ENCODE data around the gene ELF5. TPM values are rescaled to one million over a fixed set of nuclear protein-coding genes. Genes with fewer than 3 reads are reported as not detected.
A peak's percentile ranks its signal among the peaks of the same experiment; 100 is the strongest.

ELF5 gene
- total and polyA plus RNA-seq, 2 of the 8 experiments (the other 6 are each of a cell fraction or from before 2014, with no cell fraction given): not detected

- no peak for DNase-seq (ENCODE audit: low read depth in 1 of 2, low spot score in 2 of 2)
- ChIA-PET CTCF (ENCODE audit: partially characterized antibody) (interaction anchor here (0.6 to 0.9 kb wide), 2 partner anchors 175 to 298 kb away, joined by 3 read pairs; no protein-coding TSS in a partner anchor), POLR2A (ENCODE audit: partially characterized antibody) (no interaction called here)
- no peak overlapping the region for H3K9ac ChIP-seq (replicated peaks in 1 of 4; ENCODE audit: extremely low read depth in 1 of 4, low read depth in 3 of 4, low read length in 3 of 4)
- no peak overlapping the region for H3K27ac ChIP-seq (ENCODE audit: low read depth, low read length)
- no peak overlapping the region for H4K5ac ChIP-seq (ENCODE audit: insufficient read length, low read depth, low read length)
- no peak overlapping the region for H2BK20ac ChIP-seq (ENCODE audit: low read length)
- FAIRE-seq: no peak
- H3K4ac ChIP-seq (replicated peaks; ENCODE audit: insufficient read length, low read depth, low read length): no peak overlapping the region
- no peak overlapping the region for H3K14ac ChIP-seq (ENCODE audit: insufficient read length)
- H2BK120ac ChIP-seq (replicated peaks; ENCODE audit: low read depth, low read length): no peak overlapping the region
- H4K20me1 ChIP-seq (replicated peaks in 1 of 2; ENCODE audit: control insufficient read depth in 1 of 2, insufficient read depth in 2 of 2, low read length in 2 of 2): no peaks in the 10 kb centered on the region
- no peak overlapping the region for H3K4me2 ChIP-seq (ENCODE audit: insufficient read depth in 1 of 2, low read depth in 2 of 2, low read length in 2 of 2)
- no peak overlapping the region for H4K8ac ChIP-seq (ENCODE audit: extremely low read depth, insufficient read depth, low read length)
- no peaks in the 10 kb centered on the region for H3K27me3 ChIP-seq (replicated peaks in 1 of 4; ENCODE audit: control insufficient read depth in 3 of 4, extremely low read depth in 1 of 4, insufficient read depth in 3 of 4, low read length in 3 of 4)
- no peaks in the 10 kb centered on the region for H3K9me3 ChIP-seq (ENCODE audit: insufficient read depth in 2 of 2, low read depth in 1 of 2, low read length in 1 of 2)
- no peak overlapping the region for H3K18ac ChIP-seq (ENCODE audit: extremely low read depth, low read length)
- H3K4me3 ChIP-seq (ENCODE audit: extremely low read depth in 1 of 4, insufficient read depth in 2 of 4, low read depth in 3 of 4, low read length in 4 of 4): no peak overlapping the region
- H3K79me1 ChIP-seq (ENCODE audit: low read depth, low read length): no peaks in the 10 kb centered on the region
- no peaks in the 10 kb centered on the region for H3K23me2 ChIP-seq (ENCODE audit: low read depth, low read length)
- no peak overlapping the region for H2AK5ac ChIP-seq (ENCODE audit: low read depth, low read length)
- no peaks in the 10 kb centered on the region for H3K36me3 ChIP-seq (ENCODE audit: control insufficient read depth in 2 of 4, insufficient read depth in 4 of 4, low read length in 3 of 4)
- H2BK5ac ChIP-seq (ENCODE audit: low read depth, low read length): no peak overlapping the region
- H3K4me1 ChIP-seq (replicated peaks in 1 of 4; ENCODE audit: control insufficient read depth in 3 of 4, insufficient read depth in 4 of 4, low read length in 3 of 4): no peaks in the 10 kb centered on the region
- no peak overlapping the region for H2BK12ac ChIP-seq (ENCODE audit: low read depth, low read length)
- 92% methylated on average over 4 of the region's 4 CpGs; no CpG with 5 or more reads in 1 of the 2 experiments for WGBS, 2 experiments (ENCODE audit: extremely low coverage in 1 of 2, insufficient coverage in 1 of 2, insufficient read length in 1 of 2, insufficient replicate concordance in 2 of 2, low coverage in 1 of 2, low lambda C conversion rate in 2 of 2, missing lambda C conversion rate in 1 of 2)
- no peak overlapping the region for H3K23ac ChIP-seq (ENCODE audit: insufficient read length)
- H3K79me2 ChIP-seq (ENCODE audit: control insufficient read depth in 1 of 2, insufficient read depth in 2 of 2, low read length in 2 of 2): no peaks in the 10 kb centered on the region
- H4K91ac ChIP-seq (replicated peaks; ENCODE audit: insufficient read length, low read length): no peak overlapping the region
- no peak overlapping the region for H2BK15ac ChIP-seq (ENCODE audit: low read length)
- no peak overlapping the region for H3K56ac ChIP-seq (replicated peaks; ENCODE audit: insufficient read length, low read depth, low read length)
- H2AFZ ChIP-seq (ENCODE audit: low read length): peak overlapping the region; percentile 67; the same call in 1 of the 2 replicates
- TF ChIP-seq RNF2 (IDR thresholded peaks at IDR 0.05; ENCODE audit: borderline replicate concordance, low read depth, low read length, missing control alignments, poor library complexity, severe bottlenecking): no peak
- no peak for TF ChIP-seq TAF1 (IDR thresholded peaks at IDR 0.05; ENCODE audit: low read depth, low read length)
- TF ChIP-seq BACH1 (IDR thresholded peaks at IDR 0.05; ENCODE audit: low read length): no peak
- no peak for TF ChIP-seq SP2 (IDR thresholded peaks at IDR 0.05; ENCODE audit: low read length)
- no peak for TF ChIP-seq HDAC2 (IDR thresholded peaks at IDR 0.05; ENCODE audit: borderline replicate concordance in 1 of 2, low read depth in 2 of 2, low read length in 2 of 2)
- no peak for TF ChIP-seq ATF2 (IDR thresholded peaks at IDR 0.05; ENCODE audit: low read length)
- TF ChIP-seq YY1 (IDR thresholded peaks at IDR 0.05; ENCODE audit: low read depth, low read length): no peak
- no peak for TF ChIP-seq SIN3A (conservative IDR thresholded peaks at IDR 0.05 in 1 of 2, IDR thresholded peaks at IDR 0.05 in 1 of 2; ENCODE audit: low read depth in 1 of 2, low read length in 2 of 2)
- no peak for TF ChIP-seq TCF12 (IDR thresholded peaks at IDR 0.05; ENCODE audit: low read depth, low read length)
- no peak for TF ChIP-seq SP4 (IDR thresholded peaks at IDR 0.05; ENCODE audit: low read length)
- no peak for TF ChIP-seq JUN (IDR thresholded peaks at IDR 0.05; ENCODE audit: low read depth, low read length)
- no peak for TF ChIP-seq EGR1 (IDR thresholded peaks at IDR 0.05; ENCODE audit: borderline replicate concordance, low read depth, low read length)
- TF ChIP-seq SIX5 (IDR thresholded peaks at IDR 0.05; ENCODE audit: low read depth, low read length): no peak
Measured at GRCh38 chr11:34558673-34559072, 45.1 kb upstream of the ELF5 start.

All from H1 (cell line).